Activated T-cell treated with anti-CD3 and anti-CD28 coated beads for 24 hours (primary cell): ENCODE results near the gene LRRTM1.

Experiments
- DNase-seq: peaks from one replicate; pipeline ENCODE4 v3.0.0-alpha.2; 2020; ENCODE audit warnings: low read depth

LRRTM1 gene

DNA sequence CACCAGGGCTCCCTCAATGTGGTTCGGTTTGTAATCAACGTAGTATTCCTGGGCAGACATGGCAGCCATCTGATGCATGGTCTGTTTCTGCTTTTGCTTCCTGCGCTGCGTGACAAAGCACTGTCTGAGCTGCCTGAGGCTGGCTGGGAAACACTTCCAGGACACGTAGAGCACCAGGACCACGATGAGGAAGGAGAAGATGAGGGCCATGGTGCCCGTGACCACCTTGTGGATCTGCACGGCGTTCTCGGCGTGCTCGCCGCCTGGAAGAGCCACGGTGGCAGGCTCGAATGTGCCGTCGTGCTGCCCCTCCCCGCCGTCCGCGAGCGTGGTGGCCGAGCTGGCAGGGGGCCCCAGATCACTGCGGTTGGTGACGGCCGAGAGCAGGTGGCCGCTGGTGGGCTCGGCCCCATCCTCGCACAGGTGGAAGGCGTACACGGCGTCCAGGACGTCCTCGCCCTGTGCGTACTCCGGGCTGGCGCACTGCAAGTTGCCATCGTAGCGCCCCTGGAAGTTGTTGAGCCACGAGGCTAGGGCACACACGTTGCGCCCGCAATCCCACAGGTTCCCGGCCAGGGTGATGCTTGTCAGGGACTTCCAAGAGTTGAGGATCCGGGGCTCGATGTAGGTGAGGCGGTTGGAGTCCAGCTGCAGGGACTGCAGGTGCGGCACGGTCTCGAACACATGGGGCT is 2.1 kb downstream of the LRRTM1 start:
- DNase-seq, result no peak

- no peak for DNase-seq
These were observed 2.6 kb downstream of the LRRTM1 start for GRCh38 chr2:80302001-80302313.

DNA sequence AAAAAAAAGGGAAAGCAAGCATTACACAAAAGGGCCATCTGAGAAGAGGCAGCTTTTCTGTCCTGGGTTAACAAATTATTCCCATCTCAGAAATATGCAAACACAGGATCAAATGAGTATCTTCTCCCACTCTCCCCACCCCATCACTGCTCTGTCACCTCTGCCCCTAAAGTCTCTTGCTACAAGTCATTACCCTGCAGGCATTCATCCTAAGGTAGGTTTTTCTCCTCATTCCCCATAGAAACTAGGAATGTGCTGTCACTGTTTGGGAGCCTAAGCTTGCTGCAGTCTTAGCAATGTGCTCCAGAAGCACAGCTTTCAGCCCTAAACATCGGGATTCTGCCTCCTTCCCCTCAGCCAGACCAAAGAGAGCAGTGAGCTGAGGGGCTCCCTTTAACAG is 3.6 kb downstream of the LRRTM1 start:
- no peak for DNase-seq

- DNase-seq, result no peak
These were observed 4.2 kb downstream of the LRRTM1 start for GRCh38 chr2:80300346-80300745.

GRCh38 chr2:80299661-80300060 is 4.9 kb downstream of the LRRTM1 start:
- DNase-seq, result no peak

- no peak for DNase-seq
These were observed 5.6 kb downstream of the LRRTM1 start for GRCh38 chr2:80298954-80299353.

DNA sequence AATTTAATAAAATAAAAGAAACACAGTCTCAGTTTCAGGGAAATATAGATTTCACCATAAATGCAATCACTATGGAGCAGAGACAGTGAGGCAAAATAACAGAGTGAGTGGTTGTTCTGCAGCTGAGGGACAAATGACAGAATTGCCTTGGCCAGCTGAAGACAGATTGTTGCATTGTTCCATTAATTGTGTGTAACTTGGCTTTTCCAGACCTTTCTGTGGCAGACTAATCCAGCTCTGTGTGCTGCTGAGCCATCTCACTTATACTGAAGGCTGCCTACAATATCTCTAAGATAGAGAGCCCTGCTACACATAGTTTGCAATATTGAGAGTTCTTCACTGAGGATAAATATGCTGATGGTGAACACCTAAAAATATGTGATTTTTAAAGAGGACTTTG is 11.5 kb downstream of the LRRTM1 start:
- no peak for DNase-seq

DNA sequence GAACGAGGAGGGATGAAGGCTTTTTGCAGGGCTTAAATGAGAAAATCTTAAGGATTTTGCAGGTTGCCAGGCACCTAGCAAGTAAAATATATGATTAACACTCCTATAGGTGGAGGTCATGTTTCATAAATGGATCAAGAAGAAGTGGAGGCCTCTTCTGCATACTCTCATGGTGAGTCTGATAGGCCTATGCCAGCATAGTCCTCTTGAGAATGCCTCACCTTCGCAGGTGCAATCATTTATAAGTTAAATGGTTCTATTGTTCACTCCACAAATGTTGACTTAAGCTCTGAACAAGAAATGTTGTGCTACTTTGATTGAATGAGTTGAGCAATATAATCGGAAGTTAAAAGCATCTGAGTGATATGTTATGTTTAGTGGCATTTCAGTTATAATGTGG is 12.1 kb downstream of the LRRTM1 start:
- DNase-seq, result no peak

DNA sequence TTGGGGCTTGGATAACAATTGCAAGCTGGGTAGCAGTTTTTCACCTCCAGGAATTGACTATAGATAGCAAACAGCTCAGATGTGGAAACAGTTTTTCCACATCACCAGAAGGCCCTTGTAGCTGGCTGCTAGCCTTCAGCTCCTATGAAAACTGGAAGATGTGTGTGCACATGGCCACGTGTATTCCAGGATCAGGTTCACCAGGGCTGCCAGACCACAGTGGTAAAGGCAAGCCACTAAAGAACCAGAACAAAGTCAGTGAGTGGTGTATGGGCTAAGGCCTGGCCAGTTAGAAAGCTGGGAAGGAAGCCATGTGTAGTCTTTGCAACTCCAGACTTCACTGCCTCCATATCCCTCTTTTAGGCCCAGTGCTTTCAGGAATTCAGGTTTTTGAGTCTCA is 12.9 kb downstream of the LRRTM1 start:
- no peak for DNase-seq

DNA sequence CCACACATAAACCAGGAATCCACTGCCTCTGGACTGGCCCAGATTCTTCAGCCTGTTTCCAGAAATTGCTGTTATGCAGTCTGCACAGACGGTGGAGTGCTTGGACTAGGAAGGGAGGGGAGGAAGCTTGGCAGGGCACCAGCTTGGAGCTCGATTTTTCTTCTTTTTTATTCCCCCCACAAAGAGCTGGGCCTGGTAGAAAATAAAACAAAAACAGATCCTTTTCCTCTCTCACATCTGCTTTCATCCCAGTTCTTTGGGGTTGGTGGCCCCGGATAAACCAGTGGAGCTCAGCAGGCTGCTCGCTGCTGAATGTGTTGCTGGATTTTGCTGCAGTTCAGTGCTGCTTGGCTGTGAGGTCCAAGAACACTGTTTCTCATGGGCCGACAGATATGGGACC is 16.0 kb downstream of the LRRTM1 start:
- DNase-seq, result no peak

GRCh38 chr2:80281049-80281448 is 23.5 kb downstream of the LRRTM1 start:
- DNase-seq, result no peak

- DNase-seq, result no peak
These were observed 24.0 kb downstream of the LRRTM1 start for GRCh38 chr2:80280598-80280997.

DNA sequence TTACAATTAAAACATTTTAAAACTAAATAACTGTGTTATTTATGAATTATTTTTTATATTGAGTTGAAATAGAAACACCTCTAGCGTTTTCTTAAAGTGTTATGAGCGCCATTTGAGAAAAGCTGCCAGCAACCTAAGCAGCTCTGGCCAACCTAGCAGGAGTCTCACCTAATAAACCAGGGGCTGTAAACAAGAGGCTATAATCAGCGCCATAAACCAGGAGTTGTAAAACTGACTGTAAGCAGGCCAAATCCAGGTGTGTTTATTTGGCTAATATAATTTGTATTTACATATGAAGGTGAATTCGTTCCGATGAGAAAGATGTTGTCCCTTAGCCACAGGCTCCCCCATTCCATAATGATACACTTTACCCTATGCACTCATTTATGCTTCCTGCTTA is 34.7 kb downstream of the LRRTM1 start:
- no peak for DNase-seq

- DNase-seq, result no peak
These were observed 38.3 kb downstream of the LRRTM1 start for GRCh38 chr2:80266231-80266630.

GRCh38 chr2:80259292-80259691 is 45.3 kb downstream of the LRRTM1 start:
- no peak for DNase-seq

- DNase-seq, result no peak
These were observed 45.8 kb downstream of the LRRTM1 start for GRCh38 chr2:80258793-80259192.

GRCh38 chr2:80258341-80258740 is 46.2 kb downstream of the LRRTM1 start:
- no peak for DNase-seq

DNA sequence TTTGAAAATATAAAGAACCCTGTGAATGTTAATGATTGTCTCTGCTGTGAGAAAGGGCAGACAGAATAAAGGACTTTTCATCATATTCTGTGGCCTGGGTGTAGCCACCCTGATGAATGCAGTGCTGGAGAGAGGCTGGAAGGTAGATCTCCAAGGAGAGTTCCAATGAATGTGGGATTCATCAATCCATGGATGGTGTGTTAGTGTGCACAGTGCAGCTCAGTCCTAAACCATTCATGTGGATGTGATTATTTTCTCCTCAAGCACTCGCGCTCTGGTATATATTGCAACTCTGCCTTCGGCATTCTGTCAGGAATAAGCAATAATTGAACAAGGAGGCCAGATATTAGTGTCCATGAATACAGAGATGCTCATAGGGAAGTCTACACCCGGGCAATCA is 47.1 kb downstream of the LRRTM1 start:
- no peak for DNase-seq

- no peak for DNase-seq
These were observed 47.8 kb downstream of the LRRTM1 start for GRCh38 chr2:80256782-80257167.

DNA sequence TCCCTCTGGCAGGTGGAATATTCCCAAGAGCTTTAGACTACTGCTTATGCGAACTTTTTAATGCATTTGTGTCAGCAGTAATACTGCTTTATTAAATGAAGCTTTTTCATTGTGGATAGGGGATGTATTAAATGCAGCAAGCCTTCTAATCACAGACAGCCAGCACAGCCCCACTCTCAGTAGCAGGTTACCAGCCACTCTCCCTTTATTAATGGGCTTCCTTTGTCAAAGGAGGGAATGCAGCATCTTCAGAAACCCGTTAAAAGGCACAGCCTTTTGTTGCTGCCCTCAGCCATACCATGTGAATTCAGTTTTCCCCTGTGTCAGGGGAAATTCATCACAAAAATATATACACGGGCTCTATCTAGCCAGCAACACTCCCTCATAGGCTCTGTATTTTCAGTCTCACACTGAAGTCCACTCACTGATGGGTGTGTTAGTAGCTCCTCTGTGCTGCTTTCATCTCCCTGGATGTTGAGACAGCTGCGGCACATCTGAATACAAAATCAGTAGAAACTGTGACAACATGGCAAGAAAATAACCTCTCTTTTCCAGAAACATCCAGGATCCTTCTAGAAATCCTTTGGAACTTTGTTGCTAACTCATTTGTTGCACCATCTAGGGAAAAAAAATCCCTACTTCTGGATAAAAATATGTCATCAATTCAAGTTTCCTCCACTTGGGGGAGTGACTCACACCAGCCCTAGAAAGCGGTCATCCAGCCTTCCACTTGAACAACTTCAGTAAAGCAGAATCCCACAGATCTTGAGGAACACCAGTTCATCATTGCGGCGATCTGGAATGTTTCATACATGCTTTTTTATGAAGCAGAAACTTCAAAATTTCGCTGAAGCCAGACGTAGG is 48.4 kb downstream of the LRRTM1 start:
- no peak for DNase-seq

GRCh38 chr2:80252294-80252986 is 52.1 kb downstream of the LRRTM1 start:
- no peak for DNase-seq
